HG02884 (cell line): ENCODE data around the gene HOXA7.

Experiments used
- ATAC-seq: cut with Tn5 transposase; IDR thresholded peaks from one replicate; pipeline ENCODE4 v1.9.1; 2021; ENCODE audit warnings: mild to moderate bottlenecking, moderate library complexity; ENCODE audit not compliant: unreplicated experiment

HOXA7 gene

DNA sequence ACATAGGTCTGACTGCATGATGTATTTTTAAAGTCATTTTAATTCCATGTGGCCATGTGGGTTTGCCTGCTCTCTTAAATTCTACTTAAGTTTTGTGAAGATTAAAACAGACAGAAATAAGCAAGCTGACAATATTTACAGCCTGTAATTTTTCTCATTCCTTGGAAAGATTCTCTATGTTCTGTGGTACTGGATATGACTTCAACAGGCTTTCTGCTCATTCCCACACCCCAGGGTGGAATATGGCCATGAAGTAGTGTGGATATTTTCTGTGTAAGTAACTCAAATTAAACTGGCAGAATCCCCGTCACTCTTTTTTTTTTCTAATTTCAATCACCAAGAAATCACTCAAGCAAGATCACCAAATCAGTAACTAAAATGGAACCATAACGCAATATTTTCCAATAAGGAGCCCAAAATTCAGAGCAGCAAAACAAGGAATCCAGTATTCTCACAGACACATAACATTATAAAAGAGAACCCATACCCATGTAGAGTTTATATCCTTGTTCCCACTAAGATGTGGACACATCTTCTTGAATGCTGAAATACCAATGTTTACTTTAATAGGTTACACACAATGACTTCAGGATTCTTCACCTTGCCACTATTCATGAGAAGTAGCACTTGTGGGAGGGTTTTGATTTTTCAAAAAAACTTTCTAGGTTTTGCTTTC is 18.7 kb downstream of the HOXA7 start:
- ATAC-seq = no peak

DNA sequence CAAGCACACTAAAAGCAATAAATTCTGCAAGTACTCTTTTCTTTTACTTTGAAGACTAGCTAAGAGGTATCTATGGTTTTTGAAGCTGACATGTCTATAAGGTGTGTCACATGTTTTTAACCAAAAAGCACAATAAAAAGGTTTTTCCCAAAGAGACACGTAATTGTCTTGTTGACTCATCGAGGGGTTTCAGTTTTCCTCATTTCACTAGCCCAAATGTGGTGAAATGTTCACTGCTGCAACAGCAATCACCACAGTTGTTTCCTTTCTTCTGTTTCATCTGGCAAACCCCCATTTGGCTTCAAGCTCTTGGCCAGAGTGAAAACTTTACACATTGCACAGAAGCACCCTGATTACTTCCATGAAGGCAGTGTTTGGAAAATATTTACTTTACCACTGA is 22.1 kb downstream of the HOXA7 start:
- no peak for ATAC-seq

DNA sequence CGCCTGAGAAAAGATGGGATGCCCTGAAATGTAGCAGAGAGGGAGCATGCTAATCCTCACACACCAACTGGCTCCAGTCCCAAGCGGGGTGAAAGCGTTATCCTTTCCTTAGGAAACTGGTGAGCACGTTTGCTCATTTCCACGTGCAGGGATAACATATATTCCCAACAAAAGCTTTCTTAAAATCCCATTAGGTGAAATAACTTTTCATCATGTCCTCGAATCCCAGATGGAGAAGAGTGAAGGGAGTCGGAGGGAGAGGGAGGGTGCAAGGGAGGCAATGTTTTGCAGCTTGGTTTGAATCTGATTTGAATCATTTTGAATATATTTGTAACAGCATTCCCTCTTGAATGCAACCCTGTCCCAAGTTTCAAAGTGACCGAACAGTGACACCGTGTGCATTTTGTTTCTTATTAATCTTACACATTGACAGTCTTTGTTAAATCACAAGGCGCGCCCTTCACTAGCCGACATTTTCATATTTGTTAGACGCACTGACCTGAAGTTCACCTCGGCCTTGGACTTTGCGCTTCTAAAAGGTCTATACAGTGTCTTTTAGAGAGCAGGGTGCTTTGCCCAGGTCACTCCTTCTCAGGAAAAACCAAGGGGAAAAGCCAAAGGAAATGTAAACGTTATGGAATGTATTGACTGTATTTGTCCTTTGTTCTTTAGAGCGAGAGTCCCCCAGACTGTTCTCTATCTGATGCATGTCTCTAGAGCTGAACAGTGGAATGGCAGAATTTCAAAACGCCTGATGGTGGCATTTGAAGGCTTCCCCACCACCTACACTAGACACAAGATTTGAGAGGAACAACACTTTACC is 22.9 kb downstream of the HOXA7 start:
- no peak for ATAC-seq

DNA sequence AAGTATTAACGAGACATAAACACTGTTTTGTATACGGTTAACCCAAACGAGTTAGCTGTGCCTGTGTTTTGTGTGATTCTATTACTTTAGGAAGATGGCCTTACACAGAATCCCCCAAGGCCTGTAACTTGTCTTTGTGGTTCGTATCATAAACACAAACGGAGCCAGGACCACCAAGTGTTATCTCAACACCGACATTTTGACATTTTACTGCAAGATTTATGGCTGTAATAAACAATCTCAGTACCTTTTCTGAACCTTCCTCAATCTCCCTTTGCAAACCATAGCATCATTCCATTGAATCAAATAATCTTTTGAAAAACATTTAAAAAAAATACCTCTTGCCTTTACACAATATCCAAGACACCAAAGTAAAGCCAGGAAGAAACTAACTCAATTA is 23.5 kb downstream of the HOXA7 start:
- ATAC-seq = no peak

DNA sequence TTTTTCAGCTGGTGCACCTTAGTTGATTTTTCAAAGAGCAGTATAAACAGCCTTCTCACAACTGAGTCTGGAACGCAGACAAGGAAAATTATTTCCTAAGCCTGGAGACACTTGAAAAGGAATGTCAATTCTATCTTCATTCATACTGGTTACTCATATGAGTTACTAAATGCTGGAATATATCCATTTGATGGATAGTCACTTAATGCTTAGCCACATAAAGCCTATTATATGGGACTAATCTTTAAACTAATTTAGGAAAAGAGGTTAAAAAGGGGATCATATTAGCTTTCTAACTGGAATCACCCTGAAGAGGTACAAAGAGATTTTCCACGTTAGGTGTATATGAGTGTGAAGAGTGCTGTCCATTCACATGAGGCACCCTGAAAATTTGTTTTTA is 24.3 kb downstream of the HOXA7 start:
- no peak for ATAC-seq

DNA sequence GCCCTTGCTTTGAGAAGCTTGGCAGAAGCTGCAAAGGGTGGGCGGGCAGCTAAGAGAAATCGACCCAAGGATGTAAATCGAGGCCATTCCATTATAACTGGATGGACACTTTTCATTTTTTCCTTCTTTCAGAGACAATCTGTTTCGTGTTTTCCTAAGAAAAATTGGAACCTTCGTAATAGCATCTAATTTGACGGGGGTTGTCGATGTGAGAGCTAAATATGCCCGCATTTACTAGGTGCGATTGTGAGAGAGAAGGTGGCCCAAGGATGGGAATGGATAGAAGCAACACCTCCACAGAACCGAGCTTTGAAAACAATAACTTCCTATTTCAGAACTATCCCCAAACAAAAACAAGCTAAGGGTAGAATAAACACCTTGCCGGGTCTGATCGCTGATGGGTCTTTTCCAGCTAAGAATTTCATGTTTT is 25.1 kb downstream of the HOXA7 start:
- ATAC-seq = no peak

DNA sequence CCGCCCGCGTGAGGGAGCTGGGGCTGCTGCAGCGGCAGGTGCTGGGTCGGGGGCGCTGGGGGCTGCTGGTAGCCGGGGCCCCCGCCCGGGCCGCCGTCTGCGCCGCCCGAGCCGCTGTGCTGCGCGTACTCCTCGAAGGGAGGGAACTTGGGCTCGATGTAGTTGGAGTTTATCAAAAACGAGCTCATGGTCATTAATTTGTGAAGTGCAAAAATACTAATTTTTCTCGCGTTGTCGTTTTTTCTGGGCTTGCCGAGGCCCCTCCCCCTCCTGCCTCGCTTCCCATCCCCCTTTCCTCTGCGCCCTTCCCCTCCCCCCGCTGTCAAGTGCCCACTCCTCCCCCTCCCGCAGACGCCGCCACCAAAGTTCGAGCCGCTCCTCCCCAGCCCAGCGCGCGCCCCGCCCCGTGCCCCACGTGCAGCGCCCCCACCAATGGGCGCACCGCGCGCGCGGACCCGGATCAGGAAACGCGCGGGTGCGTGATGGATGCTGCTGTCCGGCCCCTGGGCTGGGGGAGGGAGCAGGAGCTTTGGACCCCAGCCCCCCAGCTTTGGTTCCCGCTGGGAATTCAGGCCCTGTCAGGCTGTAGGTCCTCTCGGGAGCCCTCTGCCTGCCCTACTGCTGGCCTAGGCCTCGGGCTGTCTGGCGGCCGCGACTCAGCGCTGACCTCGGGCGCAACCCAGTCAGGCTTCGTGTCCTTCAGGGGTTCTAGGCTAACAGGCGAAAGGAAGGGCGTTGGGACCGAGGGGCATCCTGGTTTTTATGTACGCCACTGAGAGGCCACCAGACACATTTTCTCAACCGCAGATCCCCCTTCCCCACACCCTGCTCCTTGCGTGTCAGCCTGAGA is 25.7 kb downstream of the HOXA7 start, which contains the start of gene HOXA4:
TSS of gene HOXA4 (minus strand) at position 218 of the 850 bp plus-strand sequence. CDS start at position 194, 24 bp downstream.
- ATAC-seq = no peak

DNA sequence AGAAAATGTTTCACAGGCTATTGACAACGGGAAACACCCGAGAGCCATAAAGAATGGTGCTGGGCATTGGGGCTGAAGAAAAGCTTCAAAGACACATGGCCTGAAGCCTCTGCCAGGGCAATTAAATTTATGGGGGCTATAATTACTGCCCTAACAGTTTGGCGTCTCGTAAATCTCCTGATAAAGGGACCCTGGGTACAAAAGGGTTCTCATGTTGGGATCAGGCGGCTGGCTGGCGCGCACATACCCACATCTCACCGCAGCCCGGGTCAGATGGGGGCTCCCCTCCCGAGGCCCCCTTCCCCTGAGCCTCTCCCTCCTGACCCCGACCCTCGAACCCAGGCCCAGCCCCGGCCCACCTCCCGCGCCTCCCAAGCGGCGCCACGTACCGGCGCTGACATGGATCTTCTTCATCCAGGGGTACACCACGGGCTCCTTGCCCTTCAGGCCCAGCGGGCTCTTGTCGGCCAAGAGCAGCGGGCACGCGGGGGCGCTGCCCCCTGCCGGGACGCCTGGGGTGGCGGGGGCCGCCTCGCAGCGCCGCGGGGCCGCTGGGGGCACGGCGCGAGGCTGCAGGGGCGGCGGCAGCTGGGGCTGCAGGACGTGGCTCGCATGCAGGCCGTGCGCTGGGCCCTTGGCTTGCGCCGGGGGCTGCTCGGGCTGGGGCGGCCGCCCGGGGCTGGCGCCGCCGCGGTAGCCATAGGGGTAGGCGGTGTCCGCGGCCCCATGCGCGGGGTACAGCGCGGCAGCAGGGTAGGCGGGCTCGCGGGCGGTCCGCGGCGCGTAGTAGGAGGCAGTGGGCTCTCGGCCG is 26.5 kb downstream of the HOXA7 start:
- no peak for ATAC-seq

DNA sequence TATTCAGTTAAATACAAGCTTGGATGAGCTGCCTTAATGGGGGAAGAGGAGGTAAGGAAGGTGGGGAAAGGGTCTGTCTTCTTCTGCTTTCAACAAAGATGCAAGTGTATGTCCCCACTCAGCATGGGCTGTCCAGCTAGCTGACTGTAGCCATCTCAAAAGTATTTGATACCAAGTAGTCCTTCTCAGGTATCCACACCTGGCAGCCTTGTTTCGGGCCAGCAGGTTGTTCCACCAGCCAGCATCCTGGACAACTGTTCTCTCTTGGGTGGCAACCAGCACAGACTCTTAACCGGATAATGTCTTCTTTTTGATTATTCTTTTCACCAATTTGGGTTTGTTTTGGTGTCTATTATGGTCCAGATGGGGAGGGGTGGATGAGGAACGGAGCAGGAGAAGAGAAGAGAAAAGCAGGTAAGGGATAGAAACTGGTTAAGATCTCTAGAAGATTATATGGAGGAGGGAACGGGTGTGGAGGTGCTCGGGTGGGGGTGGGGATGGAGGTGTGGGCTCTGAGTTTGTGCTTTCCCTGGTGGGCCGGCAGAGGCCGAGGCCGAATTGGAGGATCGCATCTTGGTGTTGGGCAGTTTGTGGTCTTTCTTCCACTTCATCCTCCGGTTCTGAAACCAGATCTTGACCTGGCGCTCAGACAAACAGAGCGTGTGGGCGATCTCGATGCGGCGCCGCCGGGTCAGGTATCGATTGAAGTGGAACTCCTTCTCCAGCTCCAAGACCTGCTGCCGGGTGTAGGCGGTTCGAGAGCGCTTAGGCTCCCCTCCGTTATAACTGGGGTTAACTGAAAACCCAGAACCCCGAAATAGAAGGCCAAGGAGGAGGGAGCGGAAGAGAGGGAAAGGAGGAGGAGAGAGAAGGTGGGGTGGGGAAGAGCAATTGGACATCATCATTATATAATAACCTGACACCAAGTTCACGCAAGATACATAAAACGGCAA is 27.4 kb downstream of the HOXA7 start:
- ATAC-seq = no peak

DNA sequence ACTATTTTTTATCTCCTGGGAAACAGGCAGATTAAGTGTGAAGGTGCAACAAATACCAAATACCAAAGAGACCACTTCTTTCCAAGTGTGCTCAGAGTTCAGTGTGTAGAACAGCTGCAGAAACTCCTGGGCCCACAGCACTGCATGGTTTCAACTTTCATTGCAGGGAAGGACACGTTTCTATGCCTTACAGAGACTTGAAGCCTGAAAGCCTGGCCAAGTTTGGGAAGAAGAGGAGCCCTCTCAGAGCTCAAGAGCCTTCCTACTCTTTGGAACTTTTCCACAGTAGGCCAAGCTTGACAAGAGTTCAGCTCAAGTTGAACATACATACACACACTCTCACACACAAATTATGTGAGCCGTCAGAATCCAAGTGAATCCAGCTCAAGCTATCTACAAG is 28.4 kb downstream of the HOXA7 start:
- ATAC-seq = no peak

DNA sequence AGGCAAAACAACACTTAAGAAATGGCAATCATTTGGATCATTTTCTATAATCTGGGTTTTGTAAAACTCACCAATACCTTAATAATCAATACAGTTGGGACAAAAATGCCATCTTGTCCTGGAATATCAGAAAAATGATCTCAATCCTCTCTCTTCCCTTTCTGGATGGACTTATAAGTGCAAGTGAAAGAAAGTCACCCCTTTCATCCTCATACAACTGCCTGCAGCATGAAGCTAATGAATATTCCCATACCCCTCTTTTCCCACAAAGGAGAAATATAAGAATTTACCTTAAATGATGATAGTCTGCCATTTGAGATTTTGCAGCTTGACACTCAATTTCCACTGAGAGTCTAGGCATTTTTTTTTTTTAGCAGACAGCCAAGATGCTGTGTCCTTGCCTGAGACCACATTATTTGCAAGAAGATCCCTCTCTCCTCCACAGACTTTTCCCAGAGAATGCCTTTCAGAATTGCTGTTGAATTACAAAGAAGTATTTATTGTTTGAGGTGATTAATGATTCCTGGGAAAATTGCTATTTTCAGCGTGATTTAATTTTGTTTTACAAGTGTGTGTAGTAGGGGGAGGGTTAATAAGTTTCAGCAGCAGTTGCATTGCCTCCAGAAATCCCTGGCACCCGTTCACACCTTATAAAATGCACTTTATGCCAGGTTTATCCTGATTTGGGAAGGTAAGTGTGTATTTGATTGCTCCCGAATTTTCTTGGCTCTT is 29.7 kb downstream of the HOXA7 start:
- no peak for ATAC-seq

DNA sequence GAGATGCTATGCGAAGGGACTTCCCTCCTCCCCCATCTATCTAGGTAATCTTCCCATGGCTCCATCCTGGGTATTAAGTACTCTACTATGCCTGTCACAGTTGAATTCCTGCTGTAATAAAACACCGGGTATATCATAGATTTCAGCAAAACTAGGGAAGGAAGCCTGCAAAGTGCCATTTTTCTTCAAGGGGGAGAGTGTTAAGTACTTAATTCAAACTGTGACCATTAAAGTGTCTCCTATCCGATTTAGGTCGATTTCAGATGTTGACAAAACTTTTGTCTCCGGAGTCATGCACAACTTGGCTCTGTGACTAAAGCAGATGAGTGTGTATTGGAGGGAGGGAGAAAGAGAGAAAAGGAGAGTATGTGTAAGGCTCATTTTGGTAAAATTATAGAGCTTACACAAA is 30.5 kb downstream of the HOXA7 start:
- ATAC-seq = no peak

DNA sequence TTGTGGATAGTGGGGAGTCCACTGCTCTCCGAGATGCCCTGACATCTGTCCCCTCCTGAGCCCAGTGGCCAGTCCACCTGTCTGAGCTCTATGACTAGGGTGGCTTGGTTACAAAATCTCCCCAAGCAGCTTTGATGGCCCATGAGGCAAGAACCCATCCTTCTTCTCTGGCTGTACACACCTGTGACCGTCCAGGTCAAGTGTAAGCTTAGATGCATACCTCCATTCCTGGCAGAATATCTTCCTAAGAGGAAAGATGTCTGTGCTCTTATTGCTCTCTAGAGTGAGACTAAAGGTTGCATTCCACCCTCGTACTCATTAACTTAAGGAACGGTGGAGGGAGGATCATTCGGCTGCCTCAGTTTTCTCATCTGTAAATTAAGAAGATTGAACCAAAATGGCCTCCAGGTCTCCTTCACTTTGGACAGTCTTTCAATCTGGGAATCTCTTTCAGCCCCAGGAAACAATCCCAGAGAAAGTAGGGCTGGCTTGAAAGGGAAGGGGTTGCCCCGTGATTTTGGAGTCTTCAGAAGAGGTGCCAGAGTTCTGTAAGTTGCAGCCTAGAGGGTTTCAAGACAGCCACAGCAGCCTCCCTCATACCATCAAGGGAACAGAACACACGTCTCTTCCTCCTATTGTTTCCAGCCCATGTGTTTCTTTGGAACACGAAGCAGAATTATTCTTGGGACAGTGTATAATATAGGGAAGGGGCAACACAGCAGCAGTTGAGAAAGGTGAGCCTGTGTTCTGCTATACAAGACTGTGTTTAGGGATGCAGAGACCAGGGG is 31.4 kb downstream of the HOXA7 start:
- no peak for ATAC-seq

DNA sequence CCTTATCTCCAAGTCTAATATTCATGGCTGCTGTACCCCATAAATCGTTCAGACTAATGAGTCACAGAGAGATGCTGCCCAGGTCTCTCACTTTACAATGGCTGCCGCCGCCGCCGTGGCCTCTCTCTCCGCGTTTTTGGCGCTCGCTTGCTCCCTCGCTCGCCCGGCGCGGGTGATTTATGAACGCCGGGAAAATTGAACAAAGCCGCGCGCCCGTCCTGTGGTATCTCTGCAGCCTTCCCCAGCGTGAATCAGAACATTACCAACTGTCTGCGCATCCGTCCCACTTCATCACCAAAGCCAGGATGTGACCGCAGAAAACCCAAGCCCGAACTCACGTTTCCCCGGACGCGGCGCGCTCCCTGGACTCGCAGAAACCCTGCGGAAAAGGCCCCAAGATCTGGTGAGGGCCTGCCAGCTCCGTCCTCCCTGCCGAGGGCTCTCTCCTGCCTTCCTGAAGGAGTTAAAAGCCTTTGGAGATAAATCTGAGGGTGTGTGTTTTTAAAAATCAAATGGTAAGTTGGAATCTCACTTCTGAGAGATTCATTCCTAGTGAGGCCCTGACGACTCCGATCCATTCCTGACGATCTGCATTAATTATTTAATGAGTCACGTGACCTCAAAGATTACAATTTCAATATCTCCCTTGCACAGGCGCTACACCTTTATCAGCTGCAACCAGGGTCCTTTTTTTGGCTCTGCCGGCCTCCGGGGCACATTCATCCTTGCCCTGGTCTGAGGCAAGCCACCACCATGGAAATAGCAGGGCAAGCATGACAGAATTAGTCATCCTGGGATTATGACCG is 32.2 kb downstream of the HOXA7 start:
- ATAC-seq = no peak

DNA sequence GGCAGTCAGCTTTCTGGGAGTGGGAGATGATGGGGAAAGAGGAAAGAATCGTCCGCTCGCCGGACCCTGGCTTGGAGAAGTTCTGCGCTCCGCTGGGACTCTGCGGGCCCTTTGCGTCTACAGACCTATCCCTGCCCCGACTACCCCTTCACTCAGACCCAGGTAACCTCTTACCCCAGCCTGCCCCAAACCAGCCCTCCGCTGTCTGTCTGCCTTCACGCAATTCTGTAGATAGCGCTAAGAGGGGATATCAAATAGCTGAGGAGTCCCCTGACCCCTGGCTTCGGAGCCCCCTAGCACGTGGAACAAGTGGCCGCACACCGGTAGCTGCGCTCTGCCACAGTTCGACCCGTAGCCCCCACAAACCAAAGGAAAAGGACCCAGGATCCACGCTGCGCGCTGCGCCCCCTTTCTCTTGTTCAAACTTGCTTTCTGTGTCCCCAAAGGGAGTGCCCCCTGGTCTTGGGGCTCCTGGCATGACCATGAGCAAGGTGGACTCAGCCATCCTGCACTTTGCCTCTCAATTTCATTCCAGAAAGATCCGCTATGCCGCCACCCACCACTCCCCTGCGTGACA is 32.9 kb downstream of the HOXA7 start:
- no peak for ATAC-seq

DNA sequence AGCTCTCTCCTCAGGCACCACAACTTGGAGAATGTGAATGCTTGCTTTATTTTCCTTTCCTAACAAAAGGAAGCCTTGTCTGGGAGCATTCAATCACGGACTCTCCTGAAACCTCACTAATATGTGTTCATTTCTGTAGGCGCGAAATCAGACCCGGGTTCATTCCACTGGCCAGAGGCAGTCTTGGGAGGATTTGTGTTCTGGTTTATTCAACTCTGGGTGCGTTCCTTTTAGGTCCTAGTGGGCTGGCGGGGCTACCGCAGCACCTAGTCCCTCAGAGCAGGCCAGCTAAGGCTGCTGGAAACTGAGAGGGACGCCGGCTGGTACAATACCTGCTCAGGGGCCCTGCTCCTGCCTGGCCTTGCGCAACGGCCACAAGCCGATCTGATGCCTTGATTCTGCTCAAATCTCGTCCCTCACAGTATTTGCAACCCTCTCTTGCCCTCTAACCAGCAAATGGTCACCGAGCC is 33.4 kb downstream of the HOXA7 start:
- no peak for ATAC-seq
